Tibial nerve (tissue), 4 donors: Measurements from ENCODE around the gene TMTC1. TPM values are rescaled to one million over a fixed set of nuclear protein-coding genes. Genes with fewer than 3 reads are reported as not detected.

Source experiments
- DNase-seq, 2 donors: peaks; one replicate each; pipeline ENCODE4 v3.0.0-alpha.2; 2019; ENCODE audit warnings: low spot score in 2 of 2
- H3K27ac ChIP-seq, 4 donors: fragments of 200-600 bp; sonication (generic) in 3 of 4; one replicate each; pipeline ENCODE4 v1.5.1; 2017 to 2019; ENCODE audit warnings: mild to moderate bottlenecking in 1 of 4
- H3K27me3 ChIP-seq, 2 donors: fragments of 200-600 bp; sonication (generic) in 1 of 2; one replicate each; pipeline versions ENCODE4 v1.5.1 to v1.6.0; 2017 to 2019
- H3K36me3 ChIP-seq, 3 donors: fragments of 200-600 bp; sonication (generic); one replicate each; pipeline ENCODE4 v1.5.1; 2018 to 2019
- H3K4me1 ChIP-seq, 4 donors: fragments of 200-600 bp; sonication (generic) in 3 of 4; one replicate each; pipeline ENCODE4 v1.5.1; 2017 to 2019
- H3K4me3 ChIP-seq, 4 donors: fragments of 200-600 bp; sonication (generic) in 3 of 4; one replicate each; pipeline ENCODE4 v1.5.1; 2017 to 2019; ENCODE audit warnings: mild to moderate bottlenecking in 1 of 4, moderate library complexity in 1 of 4
- H3K9me3 ChIP-seq, 4 donors: fragments of 200-600 bp; sonication (generic) in 3 of 4; one replicate each; pipeline ENCODE4 v1.5.1; 2017 to 2019
- EP300 ChIP-seq, 2 donors: sonication (generic); formaldehyde crosslinking; IDR thresholded peaks; one replicate each; pipeline ENCODE4 v1.6.1; 2017; ENCODE audit warnings: antibody characterized with exemption in 2 of 2, mild to moderate bottlenecking in 1 of 2
- POLR2A ChIP-seq, 2 donors: fragments of 450-650 bp; IDR thresholded peaks; one replicate each; pipeline ENCODE4 v1.6.1; 2017; ENCODE audit warnings: antibody characterized with exemption in 2 of 2, mild to moderate bottlenecking in 2 of 2, moderate library complexity in 2 of 2
- WGBS, 2 donors: methylation state at CpG; one replicate each; pipeline ENCODE4 v1.1.5; 2018; 5-methylcytosine and 5-hydroxymethylcytosine counted together
- total RNA-seq, 4 donors: library from RNA; depleted of rRNA; stranded (reverse); fragments of >200 nt; gene quantifications; one replicate each; pipeline ENCODE4 v1.1.0, GENCODE V29; 2016
- TF ChIP-seq, protein P1 (sequence below), 5 experiments: fragments of 200-600 bp in 3 of 5; fragments of 450-650 bp in 2 of 5; sonication (generic) in 3 of 5; IDR thresholded peaks; one replicate each; pipeline ENCODE4 v1.5.1; 2016 to 2019; ENCODE audit warnings: antibody characterized with exemption in 5 of 5, mild to moderate bottlenecking in 3 of 5, moderate library complexity in 2 of 5

The TMTC1 gene
- total RNA-seq, 4 donors from 2014 or later: 111 to 207 (median 144) TPM

DNA sequence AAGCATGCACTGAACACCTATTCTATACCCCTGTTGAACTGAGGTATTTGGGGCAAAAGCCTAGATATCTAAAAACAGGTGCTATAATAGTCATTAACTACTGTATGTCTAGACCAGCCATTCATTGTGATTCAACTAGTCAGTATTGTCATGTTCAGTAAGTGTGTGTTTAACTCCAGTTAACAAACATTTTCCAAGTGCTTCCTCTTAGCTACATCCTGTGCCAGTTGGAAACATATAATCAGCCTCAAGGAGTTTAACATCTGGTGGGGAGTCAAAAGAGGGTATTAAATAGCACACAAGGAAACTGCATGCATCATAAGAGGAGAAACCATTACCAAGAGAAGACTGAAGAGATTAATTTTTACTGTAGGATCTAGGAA, 20.4 kb downstream of the TMTC1 start:
- DNase-seq: no peak
- Histone ChIP-seq H3K4me3 (no peak overlapping the region), H3K9me3 (no peaks in the 10 kb centered on the region), H3K27ac (no peak overlapping the region), H3K36me3 (peaks cover 0 to 12% (median 0%) of the 10 kb centered on the region in 3 donors), H3K4me1 (peaks cover 0 to 8% (median 0%) of the 10 kb centered on the region in 4 donors), H3K27me3 (no peaks in the 10 kb centered on the region)
- TF ChIP-seq, protein P1, sequence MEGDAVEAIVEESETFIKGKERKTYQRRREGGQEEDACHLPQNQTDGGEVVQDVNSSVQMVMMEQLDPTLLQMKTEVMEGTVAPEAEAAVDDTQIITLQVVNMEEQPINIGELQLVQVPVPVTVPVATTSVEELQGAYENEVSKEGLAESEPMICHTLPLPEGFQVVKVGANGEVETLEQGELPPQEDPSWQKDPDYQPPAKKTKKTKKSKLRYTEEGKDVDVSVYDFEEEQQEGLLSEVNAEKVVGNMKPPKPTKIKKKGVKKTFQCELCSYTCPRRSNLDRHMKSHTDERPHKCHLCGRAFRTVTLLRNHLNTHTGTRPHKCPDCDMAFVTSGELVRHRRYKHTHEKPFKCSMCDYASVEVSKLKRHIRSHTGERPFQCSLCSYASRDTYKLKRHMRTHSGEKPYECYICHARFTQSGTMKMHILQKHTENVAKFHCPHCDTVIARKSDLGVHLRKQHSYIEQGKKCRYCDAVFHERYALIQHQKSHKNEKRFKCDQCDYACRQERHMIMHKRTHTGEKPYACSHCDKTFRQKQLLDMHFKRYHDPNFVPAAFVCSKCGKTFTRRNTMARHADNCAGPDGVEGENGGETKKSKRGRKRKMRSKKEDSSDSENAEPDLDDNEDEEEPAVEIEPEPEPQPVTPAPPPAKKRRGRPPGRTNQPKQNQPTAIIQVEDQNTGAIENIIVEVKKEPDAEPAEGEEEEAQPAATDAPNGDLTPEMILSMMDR (IDR thresholded peaks at IDR 0.05): no peak
- no peak for TF ChIP-seq POLR2A (IDR thresholded peaks at IDR 0.05)
- no peak for TF ChIP-seq EP300 (IDR thresholded peaks at IDR 0.05)

DNA sequence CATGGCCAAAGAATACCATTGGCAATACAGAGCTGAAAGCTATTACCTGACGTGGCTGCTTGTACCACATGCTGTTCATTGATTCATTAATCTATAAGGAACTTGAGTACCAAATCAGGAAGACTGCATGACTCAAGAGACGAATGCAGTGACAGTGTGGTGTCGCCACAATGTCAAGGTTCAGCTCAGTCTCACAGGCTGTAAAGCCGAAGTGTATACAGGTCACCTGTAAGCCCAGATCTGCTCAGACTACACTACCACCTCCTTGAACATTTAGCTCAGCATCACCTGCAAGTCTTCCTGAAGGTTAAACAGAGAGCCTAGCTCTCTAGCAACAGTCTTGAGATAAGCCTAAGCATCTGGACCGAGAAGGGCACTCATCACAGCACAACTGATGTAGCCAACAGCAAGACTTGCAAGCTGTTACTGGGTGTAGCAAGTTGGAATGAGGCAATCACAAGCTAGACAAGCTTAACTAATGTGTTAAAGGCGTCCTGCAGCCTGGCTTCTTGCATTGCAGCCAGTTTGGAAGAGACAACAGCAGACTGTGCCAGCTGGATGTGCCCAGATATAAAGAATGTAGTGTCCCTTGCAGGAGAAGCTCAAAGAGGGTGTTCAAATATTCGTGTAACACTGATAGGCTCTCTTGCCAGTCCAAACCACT, 21.0 kb downstream of the TMTC1 start:
- DNase-seq: no peak
- Histone ChIP-seq H3K4me3 (no peak overlapping the region), H3K9me3 (no peaks in the 10 kb centered on the region), H3K36me3 (peaks cover 0 to 16% (median 0%) of the 10 kb centered on the region in 3 donors), H3K4me1 (peaks cover 0 to 8% (median 0%) of the 10 kb centered on the region in 4 donors), H3K27me3 (no peaks in the 10 kb centered on the region), H3K27ac (no peak overlapping the region)
- WGBS, 2 donors: 74 to 84% methylated on average over 7 of the region's 7 CpGs
- TF ChIP-seq POLR2A (IDR thresholded peaks at IDR 0.05) (no peak), EP300 (IDR thresholded peaks at IDR 0.05) (no peak)
- TF ChIP-seq, protein P1 (IDR thresholded peaks at IDR 0.05): no peak

GRCh38 chr12:29759950-29760349, 23.8 kb downstream of the TMTC1 start:
- TF ChIP-seq, protein P1 (IDR thresholded peaks at IDR 0.05): no peak
- no peak for TF ChIP-seq EP300 (IDR thresholded peaks at IDR 0.05)
- no peak for TF ChIP-seq POLR2A (IDR thresholded peaks at IDR 0.05)
- no peaks in the 10 kb centered on the region for H3K9me3 ChIP-seq
- peaks cover 0 to 6% (median 0%) of the 10 kb centered on the region in 3 donors for H3K36me3 ChIP-seq
- no peak overlapping the region for H3K4me3 ChIP-seq
- H3K27me3 ChIP-seq: no peaks in the 10 kb centered on the region
- H3K27ac ChIP-seq: no peak overlapping the region
- WGBS, 2 donors: 92 to 97% methylated on average over 2 of the region's 2 CpGs
- H3K4me1 ChIP-seq: peaks cover 0 to 8% (median 0%) of the 10 kb centered on the region in 4 donors
- DNase-seq: no peak

- Histone ChIP-seq H3K9me3 (no peaks in the 10 kb centered on the region), H3K4me3 (no peak overlapping the region), H3K36me3 (peaks cover 0 to 14% (median 0%) of the 10 kb centered on the region in 3 donors), H3K27me3 (no peaks in the 10 kb centered on the region), H3K27ac (no peak overlapping the region), H3K4me1 (no peaks in the 10 kb centered on the region)
- no peak for DNase-seq
- TF ChIP-seq EP300 (IDR thresholded peaks at IDR 0.05) (no peak), POLR2A (IDR thresholded peaks at IDR 0.05) (no peak)
- TF ChIP-seq, protein P1 (IDR thresholded peaks at IDR 0.05): no peak
These were observed 26.9 kb downstream of the TMTC1 start for GRCh38 chr12:29756741-29757390.
